Adrenal gland (tissue), 12 donors: ENCODE measurements around the gene MEIOSIN. TPM values are rescaled to one million over a fixed set of nuclear protein-coding genes. Genes with fewer than 3 reads are reported as not detected.

Experiments
- DNase-seq, 7 donors: peaks; one replicate each; pipeline ENCODE4 v3.0.0-alpha.2; 2019 to 2020
- H3K27ac ChIP-seq, 5 donors: fragments of 200-600 bp; sonication (generic) in 4 of 5; 1 replicate in 3 of 5; 2 replicates in 2 of 5; pipeline versions ENCODE4 v1.5.1 to v1.8.0; 2016 to 2020; ENCODE audit warnings: mild to moderate bottlenecking in 1 of 5
- H3K27me3 ChIP-seq: fragments of 200-600 bp; 2 replicates; pipeline ENCODE4 v1.8.0; 2021
- H3K36me3 ChIP-seq, 2 donors: fragments of 200-600 bp; replicated peaks in 1 of 2; 1 replicate in 1 of 2; 2 replicates in 1 of 2; pipeline versions ENCODE4 v1.5.1 to v1.8.0; 2018 to 2022
- H3K4me1 ChIP-seq, 2 donors: fragments of 200-600 bp; replicated peaks in 1 of 2; 1 replicate in 1 of 2; 2 replicates in 1 of 2; pipeline versions ENCODE4 v1.5.1 to v1.8.0; 2018 to 2021
- H3K4me3 ChIP-seq, 4 donors: fragments of 200-600 bp; sonication (generic) in 3 of 4; one replicate each; pipeline ENCODE4 v1.5.1; 2016 to 2018
- H3K9me3 ChIP-seq, 3 donors: fragments of 200-600 bp; sonication (generic) in 1 of 3; replicated peaks in 1 of 3; 1 replicate in 2 of 3; 2 replicates in 1 of 3; pipeline versions ENCODE4 v1.5.1 to v1.8.0; 2016 to 2021
- CTCF ChIP-seq, 6 experiments: fragments of 450-650 bp in 4 of 6; fragments of 200-600 bp in 2 of 6; sonication (generic) in 1 of 6; IDR thresholded peaks; 1 replicate in 5 of 6; 2 replicates in 1 of 6; pipeline versions ENCODE4 v1.5.1 to v1.8.0; 2016 to 2021; ENCODE audit warnings: antibody characterized with exemption in 6 of 6, mild to moderate bottlenecking in 2 of 6, moderate library complexity in 1 of 6
- POLR2A ChIP-seq, 2 donors: fragments of 450-650 bp; IDR thresholded peaks; one replicate each; pipeline ENCODE4 v1.6.1; 2017; ENCODE audit warnings: antibody characterized with exemption in 2 of 2, mild to moderate bottlenecking in 2 of 2, moderate library complexity in 1 of 2
- whole genome bisulfite sequencing, 4 donors: extraction: QIAGEN DNeasy Blood & Tissue Kit in 2 of 4; methylation state at CpG; one replicate each; pipeline versions ENCODE4 v1.1.5 to v1.1.7; 2013 to 2017; 5-methylcytosine and 5-hydroxymethylcytosine counted together
- intact Hi-C, 2 donors: fragments of 100-400 bp; cut with DNase I; formaldehyde crosslinking; loops; one replicate each; pipeline versions ENCODE4 v1.14.1 to v1.15.0; 2022 to 2023
- polyA plus RNA-seq, 3 donors: library from polyadenylated mRNA; stranded (reverse); fragments of 200-250 nt in 2 of 3; fragments of 350-450 nt in 1 of 3; fragmentation: Illumina TruSeq in 1 of 3; extraction: RNeasy Lipid Tissue Mini Kit (QIAGEN cat#74804) in 1 of 3; gene quantifications; one replicate each; pipeline ENCODE4 v1.2.3, GENCODE V29; 2013 to 2014
- total RNA-seq, 9 donors: library from RNA; depleted of rRNA in 4 of 9; stranded (reverse); fragments of >200 nt in 4 of 9; fragments of 120-200 nt in 1 of 9; fragmentation: NEBNext Ultra II Directional in 1 of 9; extraction: Animal tissue kit (Norgen Biotek cat#: 25700) in 1 of 9; gene quantifications; one replicate each; pipeline versions ENCODE4 v1.1.0 to v1.2.4, GENCODE V29; 2013 to 2023
- donor health status: healthy with polysubstance abuse.
- donor health status: Bipolar disorder and iron deficiency.
- donor health status: DM: yes; HTN: yes; CAD: no.
- donor health status: DM: no; HTN: no; CAD: no.
- donor health status: DM: no; HTN: no; CAD: no.
- donor health status: DM: yes; HTN: yes; CAD: no.

The MEIOSIN gene
- total and polyA plus RNA-seq, 12 donors, result 0.03 to 0.06 (median 0.05) TPM; not detected in 9

- no peaks in the 10 kb centered on the region for H3K27me3 ChIP-seq
- peaks cover 12 to 15% of the 10 kb centered on the region in 2 donors for H3K4me1 ChIP-seq
- 59 to 90% (median 75%) methylated on average over 2 to 25 of the region's 25 CpGs; no CpG with 5 or more reads in 1 of the 4 donors for WGBS, 4 donors
- peak overlapping the region in 4 of 5 donors; percentile 51 to 87 (median 78) for H3K27ac ChIP-seq
- intact Hi-C loops, result loop anchor here in 1 of 2 donors (5.0 kb wide), 1 partner anchor 55 kb away; the partner anchor contains the start of gene SIX5
- DNase-seq, result no peak
- H3K9me3 ChIP-seq, result no peaks in the 10 kb centered on the region
- H3K4me3 ChIP-seq, result no peak overlapping the region
- peaks cover 0 to 15% of the 10 kb centered on the region in 2 donors for H3K36me3 ChIP-seq
- TF ChIP-seq POLR2A (IDR thresholded peaks at IDR 0.05), result peak in 1 of 2 donors; percentile 33
- TF ChIP-seq CTCF (IDR thresholded peaks at IDR 0.05), result no peak
These were observed 20.6 kb upstream of the MEIOSIN start for GRCh38 chr19:45712699-45713067.

- Histone ChIP-seq H3K4me3 (no peak overlapping the region), H3K36me3 (peaks cover 0 to 15% of the 10 kb centered on the region in 2 donors), H3K4me1 (peaks cover 17 to 18% of the 10 kb centered on the region in 2 donors), H3K27ac (peak overlapping the region in 4 of 5 donors; percentile 51 to 87 (median 78)), H3K9me3 (no peaks in the 10 kb centered on the region), H3K27me3 (no peaks in the 10 kb centered on the region)
- 86 to 99% (median 93%) methylated on average over 10 to 15 of the region's 15 CpGs for WGBS, 4 donors
- TF ChIP-seq POLR2A (IDR thresholded peaks at IDR 0.05), result no peak
- TF ChIP-seq CTCF (IDR thresholded peaks at IDR 0.05), result no peak
- intact Hi-C loops, result loop anchor here in 1 of 2 donors (5.0 kb wide), 1 partner anchor 54 kb away; the partner anchor contains the start of gene SIX5
- DNase-seq, result no peak
These were observed 20.1 kb upstream of the MEIOSIN start for GRCh38 chr19:45713141-45713540.

GRCh38 chr19:45715139-45715538, 18.1 kb upstream of the MEIOSIN start:
- Histone ChIP-seq H3K27me3 (no peaks in the 10 kb centered on the region), H3K27ac (no peak overlapping the region), H3K36me3 (peaks cover 0 to 15% of the 10 kb centered on the region in 2 donors), H3K4me1 (peaks cover 20 to 21% of the 10 kb centered on the region in 2 donors), H3K9me3 (no peaks in the 10 kb centered on the region), H3K4me3 (no peak overlapping the region)
- intact Hi-C loops, result no loop called here
- 94 to 98% (median 96%) methylated on average over 3 of the region's 3 CpGs for WGBS, 4 donors
- TF ChIP-seq CTCF (IDR thresholded peaks at IDR 0.05), result no peak
- TF ChIP-seq POLR2A (IDR thresholded peaks at IDR 0.05), result no peak
- no peak for DNase-seq

GRCh38 chr19:45716359-45717130, 16.7 kb upstream of the MEIOSIN start:
- peak in 1 of 7 donors; percentile 18 for DNase-seq
- H3K27me3 ChIP-seq, result no peaks in the 10 kb centered on the region
- TF ChIP-seq POLR2A (IDR thresholded peaks at IDR 0.05) (peak in 1 of 2 donors; percentile 5), CTCF (IDR thresholded peaks at IDR 0.05) (no peak)
- intact Hi-C loops, result no loop called here
- H3K27ac ChIP-seq, result peak overlapping the region; percentile 38 to 95 (median 62)
- peaks cover 0 to 14% of the 10 kb centered on the region in 2 donors for H3K36me3 ChIP-seq
- peaks cover 20 to 21% of the 10 kb centered on the region in 2 donors for H3K4me1 ChIP-seq
- WGBS, 4 donors, result 2 to 3% (median 2%) methylated on average over 22 to 24 of the region's 24 CpGs
- H3K4me3 ChIP-seq, result peak overlapping the region in 3 of 4 donors; percentile 45 to 65 (median 57)
- H3K9me3 ChIP-seq, result no peaks in the 10 kb centered on the region
